GM08714 (cell line): ENCODE measurements around the gene SH3TC1.

ENCODE experiments used
- H3K4me3 ChIP-seq: fragments of 200-500 bp; sonication (Bioruptor generic); 2 replicates; pipeline ENCODE4 v1.5.1; 2014; ENCODE audit warnings: mild to moderate bottlenecking, low read length, inconsistent platforms
- ZNF274 ChIP-seq: IDR thresholded peaks from 2 replicates; pipeline ENCODE4 v1.6.1; 2012; ENCODE audit warnings: mild to moderate bottlenecking, low read depth, low read length

SH3TC1 gene

GRCh38 chr4:8158710-8159536 lies 40.2 kb upstream of the SH3TC1 start, which contains the start of gene ABLIM2:
Gene ABLIM2, minus strand, starts transcription at chr4:8158813. Its CDS starts 124 bp downstream, at chr4:8158689.
- TF ChIP-seq ZNF274: no peak
- peak within 1 kb of the TSS; percentile 88; the same call in 1 of the 2 replicates for H3K4me3 ChIP-seq

- no peak for TF ChIP-seq ZNF274
- H3K4me3 ChIP-seq: peak overlapping the region; percentile 88; the same call in 1 of the 2 replicates
Measured at GRCh38 chr4:8159537-8160232, 39.4 kb upstream of the SH3TC1 start.

GRCh38 chr4:8160233-8160560 lies 38.9 kb upstream of the SH3TC1 start:
- no peak overlapping the region for H3K4me3 ChIP-seq
- TF ChIP-seq ZNF274: no peak

- TF ChIP-seq ZNF274: no peak
- no peak overlapping the region for H3K4me3 ChIP-seq
Measured at GRCh38 chr4:8160572-8160971, 38.5 kb upstream of the SH3TC1 start.

- TF ChIP-seq ZNF274: no peak
- H3K4me3 ChIP-seq: no peak overlapping the region
Measured at GRCh38 chr4:8162625-8163024, 36.5 kb upstream of the SH3TC1 start.

- no peak for TF ChIP-seq ZNF274
- H3K4me3 ChIP-seq: no peak overlapping the region
Measured at GRCh38 chr4:8163026-8163425, 36.1 kb upstream of the SH3TC1 start.

- TF ChIP-seq ZNF274: no peak
- no peak overlapping the region for H3K4me3 ChIP-seq
Measured at GRCh38 chr4:8163436-8164193, 35.5 kb upstream of the SH3TC1 start.

- H3K4me3 ChIP-seq: no peak overlapping the region
- no peak for TF ChIP-seq ZNF274
Measured at GRCh38 chr4:8164194-8164565, 34.9 kb upstream of the SH3TC1 start.

- no peak overlapping the region for H3K4me3 ChIP-seq
- TF ChIP-seq ZNF274: no peak
Measured at GRCh38 chr4:8164687-8165086, 34.4 kb upstream of the SH3TC1 start.

- no peak for TF ChIP-seq ZNF274
Measured at GRCh38 chr4:8165374-8165896, 33.7 kb upstream of the SH3TC1 start.

GRCh38 chr4:8167291-8167690 lies 31.8 kb upstream of the SH3TC1 start:
- H3K4me3 ChIP-seq: no peak overlapping the region
- no peak for TF ChIP-seq ZNF274

More at GRCh38 chr4:8165374-8165896, 33.7 kb upstream of the SH3TC1 start:
- H3K4me3 ChIP-seq: no peak overlapping the region

- no peak for TF ChIP-seq ZNF274
- no peak overlapping the region for H3K4me3 ChIP-seq
Measured at GRCh38 chr4:8167815-8168214, 31.3 kb upstream of the SH3TC1 start.

- no peak for TF ChIP-seq ZNF274
- H3K4me3 ChIP-seq: no peak overlapping the region
Measured at GRCh38 chr4:8168232-8168631, 30.9 kb upstream of the SH3TC1 start.

GRCh38 chr4:8168832-8169598 lies 30.1 kb upstream of the SH3TC1 start:
- no peak for TF ChIP-seq ZNF274
- H3K4me3 ChIP-seq: no peak overlapping the region

GRCh38 chr4:8169763-8170162 lies 29.3 kb upstream of the SH3TC1 start:
- TF ChIP-seq ZNF274: no peak
- H3K4me3 ChIP-seq: no peak overlapping the region
